ENCODE measurements around the gene TLCD1. TPM values are rescaled to one million over a fixed set of nuclear protein-coding genes. Genes with fewer than 3 reads are reported as not detected.
"Not testable (repeated sequence)": the region's sequence is repeated elsewhere in the genome, so short reads cannot be mapped to it uniquely, and the experiment has no call there.

TLCD1 gene
- total RNA-seq, 1 donor from 2014 or later: 3.8 TPM

GRCh38 chr17:28725660-28726225 lies 290 bp downstream of the TLCD1 start:
- no peaks in the 10 kb centered on the region for H3K27me3 Mint-ChIP-seq (ENCODE audit: unreplicated experiment)
- H3K4me1 Mint-ChIP-seq (ENCODE audit: unreplicated experiment): peaks cover 46% of the 10 kb centered on the region
- no peak for DNase-seq (ENCODE audit: extremely low spot score, unreplicated experiment)
- peak overlapping the region; percentile 88 for H3K4me3 Mint-ChIP-seq (ENCODE audit: unreplicated experiment)
- TF ChIP-seq CTCF (IDR thresholded peaks at IDR 0.05): no peak
- H3K36me3 Mint-ChIP-seq (ENCODE audit: unreplicated experiment): peaks cover 12% of the 10 kb centered on the region
- peak overlapping the region; percentile 92 for H3K27ac Mint-ChIP-seq (ENCODE audit: unreplicated experiment)
- H3K9me3 Mint-ChIP-seq (ENCODE audit: unreplicated experiment): no peaks in the 10 kb centered on the region

- H3K27ac Mint-ChIP-seq (ENCODE audit: unreplicated experiment): peak overlapping the region; percentile 92
- peaks cover 51% of the 10 kb centered on the region for H3K4me1 Mint-ChIP-seq (ENCODE audit: unreplicated experiment)
- peak overlapping the region; percentile 88 for H3K4me3 Mint-ChIP-seq (ENCODE audit: unreplicated experiment)
- TF ChIP-seq CTCF (IDR thresholded peaks at IDR 0.05): no peak
- H3K36me3 Mint-ChIP-seq (ENCODE audit: unreplicated experiment): peaks cover 17% of the 10 kb centered on the region
- no peak for DNase-seq (ENCODE audit: extremely low spot score, unreplicated experiment)
- H3K9me3 Mint-ChIP-seq (ENCODE audit: unreplicated experiment): no peaks in the 10 kb centered on the region
- no peaks in the 10 kb centered on the region for H3K27me3 Mint-ChIP-seq (ENCODE audit: unreplicated experiment)
These were observed 820 bp downstream of the TLCD1 start for GRCh38 chr17:28725166-28725659.

GRCh38 chr17:28724500-28725165 lies 1.4 kb downstream of the TLCD1 start:
- DNase-seq (ENCODE audit: extremely low spot score, unreplicated experiment): no peak
- no peak for TF ChIP-seq CTCF (IDR thresholded peaks at IDR 0.05)
- peaks cover 55% of the 10 kb centered on the region for H3K4me1 Mint-ChIP-seq (ENCODE audit: unreplicated experiment)
- peak overlapping the region; percentile 92 for H3K27ac Mint-ChIP-seq (ENCODE audit: unreplicated experiment)
- H3K9me3 Mint-ChIP-seq (ENCODE audit: unreplicated experiment): no peaks in the 10 kb centered on the region
- peak overlapping the region; percentile 88 for H3K4me3 Mint-ChIP-seq (ENCODE audit: unreplicated experiment)
- H3K36me3 Mint-ChIP-seq (ENCODE audit: unreplicated experiment): peaks cover 21% of the 10 kb centered on the region
- no peaks in the 10 kb centered on the region for H3K27me3 Mint-ChIP-seq (ENCODE audit: unreplicated experiment)

GRCh38 chr17:28723836-28724499 lies 2.1 kb downstream of the TLCD1 start:
- H3K9me3 Mint-ChIP-seq (ENCODE audit: unreplicated experiment); DNase-seq (ENCODE audit: extremely low spot score, unreplicated experiment); H3K4me3 Mint-ChIP-seq (ENCODE audit: unreplicated experiment); H3K27me3 Mint-ChIP-seq (ENCODE audit: unreplicated experiment): not testable (repeated sequence)
- peaks cover 21% of the 10 kb centered on the region for H3K36me3 Mint-ChIP-seq (ENCODE audit: unreplicated experiment)
- H3K4me1 Mint-ChIP-seq (ENCODE audit: unreplicated experiment): peaks cover 57% of the 10 kb centered on the region
- H3K27ac Mint-ChIP-seq (ENCODE audit: unreplicated experiment): peak overlapping the region; percentile 92

- Mint-ChIP-seq H3K27me3 (ENCODE audit: unreplicated experiment) (no peaks in the 10 kb centered on the region), H3K4me3 (ENCODE audit: unreplicated experiment) (no peak overlapping the region), H3K9me3 (ENCODE audit: unreplicated experiment) (no peaks in the 10 kb centered on the region), H3K27ac (ENCODE audit: unreplicated experiment) (peak overlapping the region; percentile 10), H3K4me1 (ENCODE audit: unreplicated experiment) (peaks cover 61% of the 10 kb centered on the region), H3K36me3 (ENCODE audit: unreplicated experiment) (peaks cover 21% of the 10 kb centered on the region)
- DNase-seq (ENCODE audit: extremely low spot score, unreplicated experiment): no peak
- no peak for TF ChIP-seq CTCF (IDR thresholded peaks at IDR 0.05)
These were observed 2.7 kb downstream of the TLCD1 start for GRCh38 chr17:28723159-28723835.
